T47D (cell line): Measurements from ENCODE around the gene MIS12.

ENCODE experiments used
- DNase-seq, 2 experiments: peaks; one replicate each; pipeline versions ENCODE4 v3.0.0 to v3.0.0-alpha.2; 2011 to 2012; ENCODE audit warnings: low read depth in 1 of 2, low spot score in 1 of 2
- JUND ChIP-seq: IDR thresholded peaks from 2 replicates; pipeline ENCODE4 v1.6.1; 2012; ENCODE audit warnings: low read depth
- in situ Hi-C: cut with HindIII; loops from 2 replicates; pipeline ENCODE4 v1.10.0; 2016; ENCODE audit warnings: low sequenced_read_pairs, low pct_unique_long_range_greater_than_20kb

MIS12 gene

GRCh38 chr17:5473906-5474305 lies 12.5 kb upstream of the MIS12 start:
- in situ Hi-C loops: no loop called here
- no peak for DNase-seq
- TF ChIP-seq JUND: no peak

- TF ChIP-seq JUND: no peak
- in situ Hi-C loops: no loop called here
Measured at GRCh38 chr17:5478992-5479391, 7.4 kb upstream of the MIS12 start.

DNA sequence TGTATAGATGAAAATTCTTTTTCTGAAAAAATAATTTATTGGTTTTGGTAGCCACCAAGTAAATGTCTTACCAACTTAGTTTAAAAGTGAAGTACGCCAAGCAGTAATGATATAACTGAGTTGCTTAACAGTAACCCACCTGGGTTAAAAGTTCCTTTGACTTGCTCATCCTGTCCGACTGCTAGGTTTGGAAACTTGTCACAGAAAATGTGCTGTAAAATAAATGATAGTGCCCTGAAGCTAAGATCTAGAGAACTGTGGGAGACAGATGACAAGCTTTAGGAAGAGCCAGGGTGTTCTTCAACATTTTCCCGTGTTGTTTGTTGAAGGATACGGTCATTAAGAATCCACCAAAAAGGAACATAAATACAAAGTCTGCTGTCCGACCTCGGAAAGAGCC lies 5.4 kb upstream of the MIS12 start:
- TF ChIP-seq JUND: no peak
- in situ Hi-C loops: no loop called here
- DNase-seq: no peak

More at GRCh38 chr17:5478992-5479391, 7.4 kb upstream of the MIS12 start:
- no peak for DNase-seq

DNA sequence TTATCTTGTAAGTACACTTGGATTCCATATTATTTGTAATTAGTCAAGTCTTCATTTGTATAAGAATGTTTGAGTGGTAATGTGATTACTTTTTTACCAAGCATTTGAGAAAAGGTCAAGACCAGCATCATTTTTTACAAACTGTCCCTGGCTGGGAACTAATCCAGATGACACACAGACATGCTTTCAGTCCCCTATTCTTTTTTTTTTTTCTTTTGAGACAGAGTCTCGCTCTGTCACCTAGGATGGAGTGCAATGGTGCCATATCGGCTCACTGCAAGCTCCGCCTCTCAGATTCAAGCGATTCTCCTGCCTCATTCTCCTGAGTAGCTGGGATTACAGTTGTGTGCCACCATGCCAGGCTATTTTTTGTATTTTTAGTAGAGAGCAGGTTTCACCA lies 4.9 kb upstream of the MIS12 start:
- in situ Hi-C loops: no loop called here

GRCh38 chr17:5485270-5486205 lies 828 bp upstream of the MIS12 start, which contains the start of gene DERL2:
Gene DERL2 (minus strand): TSS chr17:5486178. CDS start chr17:5486161, 17 bp downstream.
- no peak for TF ChIP-seq JUND
- in situ Hi-C loops: no loop called here
- DNase-seq: peak in 1 of 2 experiments; percentile 5

More for the DNA sequence above, 4.9 kb upstream of the MIS12 start:
- TF ChIP-seq JUND: no peak
- no peak for DNase-seq

GRCh38 chr17:5488752-5489151 lies 2.4 kb downstream of the MIS12 start:
- no peak for TF ChIP-seq JUND
- in situ Hi-C loops: no loop called here

DNA sequence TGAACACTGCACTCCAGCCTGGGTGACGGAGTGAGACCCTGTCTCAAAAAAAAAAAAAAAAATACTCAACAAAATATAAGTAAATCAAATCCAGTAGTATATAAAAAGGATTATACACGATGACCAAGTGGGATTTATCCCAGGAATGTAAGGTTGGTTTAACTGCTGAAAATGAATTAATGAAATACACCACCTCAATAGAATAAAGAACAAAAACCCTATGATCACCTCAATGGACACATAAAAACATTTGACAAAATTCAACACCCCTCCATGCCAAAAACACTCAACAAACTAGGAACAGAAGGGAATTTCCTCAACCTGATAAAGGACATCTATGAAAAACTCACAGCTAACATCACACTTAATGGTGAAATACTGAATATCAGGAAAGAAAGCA lies 6.6 kb downstream of the MIS12 start:
- DNase-seq: no peak
- no peak for TF ChIP-seq JUND
- in situ Hi-C loops: no loop called here

More at GRCh38 chr17:5488752-5489151, 2.4 kb downstream of the MIS12 start:
- DNase-seq: no peak

DNA sequence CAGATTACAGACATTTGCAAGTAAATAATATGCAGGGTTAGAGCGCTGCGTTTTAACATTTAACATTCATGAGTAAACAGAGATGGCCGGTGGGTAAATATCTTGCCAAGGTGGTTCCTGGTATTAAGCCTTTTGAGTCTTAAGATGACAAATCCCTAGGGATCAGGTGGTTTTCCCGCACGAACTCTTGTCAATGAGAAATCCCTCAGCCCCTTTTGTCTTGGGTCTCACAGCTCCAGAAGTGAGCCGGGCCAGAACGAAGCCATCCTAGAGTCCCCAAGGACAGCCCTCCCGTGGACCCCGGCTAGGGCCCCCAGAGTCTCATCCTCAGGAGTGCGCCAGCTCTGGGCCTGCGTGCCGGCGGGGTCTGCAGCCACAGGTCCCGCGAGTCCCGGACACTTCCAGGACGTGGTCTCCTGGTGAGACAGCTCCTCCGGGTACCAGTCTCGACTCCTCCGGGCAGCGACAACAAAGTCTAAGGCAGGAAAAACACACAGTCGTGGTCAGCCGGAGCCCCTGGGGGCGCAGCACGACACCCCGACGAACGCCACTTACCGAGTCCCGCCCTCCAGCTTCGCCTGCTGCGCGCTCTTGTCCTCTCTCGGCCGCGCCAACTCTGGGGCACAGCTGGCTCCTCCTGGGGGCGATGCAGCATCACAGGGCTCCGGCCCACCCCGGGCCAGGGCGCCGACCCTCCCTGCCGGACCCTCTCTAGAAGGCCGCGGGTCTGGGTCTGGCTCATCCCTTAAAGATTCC lies 13.3 kb downstream of the MIS12 start:
- DNase-seq: no peak
- in situ Hi-C loops: no loop called here

DNA sequence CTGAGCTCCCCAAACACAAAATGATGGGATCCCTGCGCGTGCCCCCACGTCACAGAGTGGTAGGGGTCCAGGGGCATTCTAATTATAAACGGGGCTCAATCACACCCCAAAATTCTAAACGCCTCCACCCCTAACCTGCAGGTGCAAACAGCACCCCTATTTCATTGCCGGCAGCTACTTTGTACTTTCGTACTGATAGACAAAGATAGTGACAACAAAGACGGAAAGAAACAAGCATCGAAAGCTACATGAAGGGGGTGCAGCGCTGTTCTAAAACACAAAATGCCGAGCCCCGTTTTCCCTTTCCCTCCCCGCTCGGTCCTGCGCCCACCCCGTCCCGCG lies 13.9 kb downstream of the MIS12 start:
- DNase-seq: no peak
- in situ Hi-C loops: no loop called here
- TF ChIP-seq JUND: no peak

More for the DNA sequence above, 13.3 kb downstream of the MIS12 start:
- no peak for TF ChIP-seq JUND

GRCh38 chr17:5500589-5501391 lies 14.4 kb downstream of the MIS12 start:
- in situ Hi-C loops: no loop called here
- no peak for TF ChIP-seq JUND
- peak; percentile 44 to 69 for DNase-seq

GRCh38 chr17:5501685-5502084 lies 15.3 kb downstream of the MIS12 start:
- in situ Hi-C loops: no loop called here
- no peak for DNase-seq
- TF ChIP-seq JUND: no peak

- in situ Hi-C loops: no loop called here
- DNase-seq: no peak
- TF ChIP-seq JUND: no peak
Measured at GRCh38 chr17:5502552-5502951, 16.2 kb downstream of the MIS12 start.

GRCh38 chr17:5506307-5506706 lies 19.9 kb downstream of the MIS12 start:
- peak in 1 of 2 experiments; percentile 39 for DNase-seq
- TF ChIP-seq JUND: no peak
- in situ Hi-C loops: no loop called here
